GM23338 (cell line): ENCODE data around the gene ZNF469. TPM values are rescaled to one million over a fixed set of nuclear protein-coding genes. Genes with fewer than 3 reads are reported as not detected.

Experiments used
- ATAC-seq: fragments of 200-7000 bp; cut with Tn5 transposase; 3 replicates; pipeline ENCODE4 v1.9.1; 2020
- DNase-seq: peaks from one replicate; pipeline ENCODE4 v3.0.0-alpha.2; 2015; ENCODE audit warnings: low spot score
- H2AFZ ChIP-seq: fragments of 200-600 bp; sonication (generic); 2 replicates; pipeline ENCODE4 v1.8.0; 2016; ENCODE audit warnings: antibody characterized with exemption, mild to moderate bottlenecking, moderate library complexity
- H3F3A ChIP-seq: fragments of 200-600 bp; sonication (generic); replicated peaks from 2 replicates; pipeline ENCODE4 v1.8.0; 2017; ENCODE audit warnings: antibody characterized with exemption, mixed run types, low read depth
- H3K27ac ChIP-seq: fragments of 200-600 bp; sonication (generic); 2 replicates; pipeline ENCODE4 v1.6.1; 2016; ENCODE audit warnings: low read depth
- H3K27me3 ChIP-seq: fragments of 200-600 bp; sonication (generic); 2 replicates; pipeline ENCODE4 v1.8.0; 2016; ENCODE audit warnings: mild to moderate bottlenecking, mixed run types, moderate library complexity; ENCODE audit not compliant: insufficient read depth
- H3K36me3 ChIP-seq: fragments of 200-600 bp; sonication (generic); 2 replicates; pipeline ENCODE4 v1.8.0; 2016; ENCODE audit warnings: mild to moderate bottlenecking; ENCODE audit not compliant: insufficient read depth
- H3K4me1 ChIP-seq: fragments of 200-600 bp; sonication (generic); 2 replicates; pipeline ENCODE4 v1.8.0; 2016; ENCODE audit warnings: mild to moderate bottlenecking, moderate library complexity; ENCODE audit not compliant: insufficient read depth
- H3K4me2 ChIP-seq: fragments of 200-600 bp; sonication (generic); 2 replicates; pipeline ENCODE4 v1.7.1; 2017; ENCODE audit warnings: mixed run types
- H3K4me3 ChIP-seq: fragments of 200-600 bp; sonication (generic); 2 replicates; pipeline ENCODE4 v1.6.1; 2016; ENCODE audit warnings: mixed run types
- H3K79me2 ChIP-seq: fragments of 200-600 bp; sonication (generic); replicated peaks from 2 replicates; pipeline ENCODE4 v1.8.0; 2017; ENCODE audit warnings: mild to moderate bottlenecking; ENCODE audit not compliant: insufficient read depth
- H3K9me2 ChIP-seq: fragments of 200-600 bp; sonication (generic); 2 replicates; pipeline ENCODE4 v1.8.0; 2017; ENCODE audit not compliant: insufficient read depth
- H4K20me1 ChIP-seq: fragments of 200-600 bp; sonication (generic); replicated peaks from 2 replicates; pipeline ENCODE4 v1.8.0; 2017; ENCODE audit warnings: mild to moderate bottlenecking; ENCODE audit not compliant: insufficient read depth
- H3K27ac Mint-ChIP-seq: 2 replicates; pipeline ENCODE4 v1.8.0; 2020; ENCODE audit warnings: inconsistent platforms, mild to moderate bottlenecking, moderate library complexity, mixed read lengths
- H3K27me3 Mint-ChIP-seq: 3 replicates; pipeline ENCODE4 v1.8.0; 2022; ENCODE audit warnings: low read depth, mild to moderate bottlenecking, moderate library complexity, mixed read lengths, inconsistent platforms; ENCODE audit not compliant: insufficient read depth, poor library complexity
- H3K36me3 Mint-ChIP-seq: 3 replicates; pipeline ENCODE4 v1.8.0; 2021; ENCODE audit warnings: low read depth, mild to moderate bottlenecking, inconsistent platforms, moderate library complexity, mixed read lengths
- H3K4me1 Mint-ChIP-seq: 3 replicates; pipeline ENCODE4 v1.8.0; 2020; ENCODE audit warnings: mild to moderate bottlenecking, inconsistent platforms, mixed read lengths
- H3K4me3 Mint-ChIP-seq: 3 replicates; pipeline ENCODE4 v1.8.0; 2021; ENCODE audit warnings: moderate library complexity, mild to moderate bottlenecking, inconsistent platforms, mixed read lengths
- H3K9me3 Mint-ChIP-seq: 3 replicates; pipeline ENCODE4 v1.8.0; 2020; ENCODE audit warnings: moderate library complexity, mild to moderate bottlenecking, inconsistent platforms, mixed read lengths
- CREB1 ChIP-seq: fragments of 250-450 bp; sonication (Bioruptor Pico); IDR thresholded peaks from 2 replicates; pipeline ENCODE4 v1.5.0; 2020; ENCODE audit warnings: low read depth, mild to moderate bottlenecking, moderate library complexity
- EZH2 ChIP-seq: fragments of 200-600 bp; sonication (generic); IDR thresholded peaks from one replicate; pipeline ENCODE4 v1.8.0; 2017; ENCODE audit warnings: antibody characterized with exemption, mild to moderate bottlenecking, low read depth; ENCODE audit not compliant: unreplicated experiment
- JUNB ChIP-seq: IDR thresholded peaks from one replicate; pipeline ENCODE4 v1.6.1; 2016; ENCODE audit warnings: antibody characterized with exemption; ENCODE audit not compliant: unreplicated experiment
- NANOG ChIP-seq: IDR thresholded peaks from 2 replicates; pipeline ENCODE4 v1.6.1; 2016; ENCODE audit warnings: antibody characterized with exemption, borderline replicate concordance
- POLR2AphosphoS5 ChIP-seq: IDR thresholded peaks from 2 replicates; pipeline ENCODE4 v1.6.1; 2016; ENCODE audit warnings: antibody characterized with exemption, low read depth
- STAT1 ChIP-seq: IDR thresholded peaks from one replicate; pipeline ENCODE4 v1.6.1; 2016; ENCODE audit warnings: antibody characterized with exemption; ENCODE audit not compliant: unreplicated experiment
- ZNF114 ChIP-seq: fragments of 250-450 bp; sonication (Bioruptor Pico); IDR thresholded peaks from 2 replicates; pipeline ENCODE4 v1.5.0; 2020; ENCODE audit warnings: mild to moderate bottlenecking, moderate library complexity
- ZNF331 ChIP-seq: fragments of 250-450 bp; sonication (Bioruptor Pico); IDR thresholded peaks from 2 replicates; pipeline ENCODE4 v1.5.0; 2020; ENCODE audit warnings: low read depth, mild to moderate bottlenecking, moderate library complexity
- polyA plus RNA-seq: library from polyadenylated mRNA; unstranded; fragments of >200 nt; fragmentation: Nextera tagmentation; extraction: Ambion mirVana; gene quantifications from 2 replicates; pipeline ENCODE4 v1.2.1, GENCODE V29; 2016
- total RNA-seq: library from RNA; depleted of rRNA; stranded (reverse); fragments of >200 nt; shearing (Covaris generic); gene quantifications from 2 replicates; pipeline ENCODE4 v1.2.3, GENCODE V29; 2014
- TF ChIP-seq, protein P1 (sequence below): IDR thresholded peaks from one replicate; pipeline ENCODE4 v1.6.1; 2018; ENCODE audit warnings: antibody characterized with exemption; ENCODE audit not compliant: unreplicated experiment
- TF ChIP-seq, protein P2 (sequence below), 2 experiments: fragments of 200-600 bp in 1 of 2; sonication (generic) in 1 of 2; conservative IDR thresholded peaks; 2 replicates each; pipeline versions ENCODE4 v1.5.1 to v1.6.1; 2016 to 2017; ENCODE audit warnings: antibody characterized with exemption in 2 of 2, low read depth in 2 of 2, mild to moderate bottlenecking in 2 of 2, moderate library complexity in 1 of 2
- TF ChIP-seq, protein P3 (sequence below): fragments of 250-450 bp; sonication (Bioruptor Pico); IDR thresholded peaks from 2 replicates; pipeline ENCODE4 v1.5.0; 2020; ENCODE audit warnings: mild to moderate bottlenecking, moderate library complexity

Gene ZNF469
- total and polyA plus RNA-seq, 2 experiments from 2014 or later: 0.23 to 1.9 TPM

DNA sequence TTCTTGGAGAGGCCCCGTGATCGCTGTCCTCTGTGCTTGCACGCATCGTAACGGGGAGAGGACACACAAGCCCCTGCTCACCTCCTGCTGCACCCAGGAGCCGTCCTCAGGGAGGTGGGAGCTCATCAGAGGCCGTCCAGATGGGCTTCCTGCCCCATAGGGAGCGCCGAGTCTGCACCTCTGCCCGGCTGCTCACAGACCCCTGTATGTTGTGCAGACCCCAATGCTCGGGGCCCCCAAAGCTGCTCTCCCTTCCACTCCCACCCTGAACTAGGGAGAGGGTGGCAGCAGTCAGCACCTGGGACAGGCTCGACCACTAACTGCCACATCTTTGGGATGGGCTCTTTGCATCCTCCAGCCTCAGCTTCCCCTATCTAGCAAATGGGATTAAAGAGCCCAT lies 4.4 kb upstream of the ZNF469 start:
- H3K36me3 ChIP-seq: no peaks in the 10 kb centered on the region
- H3K4me2 ChIP-seq: no peak overlapping the region
- peaks cover 11% of the 10 kb centered on the region for H3F3A ChIP-seq
- no peak for ATAC-seq
- DNase-seq: no peak
- 0 out of 2 replicates have a peak, but pooled peaks cover under 1% of the 10 kb centered on the region for H3K9me2 ChIP-seq
- peaks cover 11% of the 10 kb centered on the region for H3K27me3 ChIP-seq
- no peak for TF ChIP-seq POLR2AphosphoS5
- TF ChIP-seq NANOG: no peak
- TF ChIP-seq, protein P1, sequence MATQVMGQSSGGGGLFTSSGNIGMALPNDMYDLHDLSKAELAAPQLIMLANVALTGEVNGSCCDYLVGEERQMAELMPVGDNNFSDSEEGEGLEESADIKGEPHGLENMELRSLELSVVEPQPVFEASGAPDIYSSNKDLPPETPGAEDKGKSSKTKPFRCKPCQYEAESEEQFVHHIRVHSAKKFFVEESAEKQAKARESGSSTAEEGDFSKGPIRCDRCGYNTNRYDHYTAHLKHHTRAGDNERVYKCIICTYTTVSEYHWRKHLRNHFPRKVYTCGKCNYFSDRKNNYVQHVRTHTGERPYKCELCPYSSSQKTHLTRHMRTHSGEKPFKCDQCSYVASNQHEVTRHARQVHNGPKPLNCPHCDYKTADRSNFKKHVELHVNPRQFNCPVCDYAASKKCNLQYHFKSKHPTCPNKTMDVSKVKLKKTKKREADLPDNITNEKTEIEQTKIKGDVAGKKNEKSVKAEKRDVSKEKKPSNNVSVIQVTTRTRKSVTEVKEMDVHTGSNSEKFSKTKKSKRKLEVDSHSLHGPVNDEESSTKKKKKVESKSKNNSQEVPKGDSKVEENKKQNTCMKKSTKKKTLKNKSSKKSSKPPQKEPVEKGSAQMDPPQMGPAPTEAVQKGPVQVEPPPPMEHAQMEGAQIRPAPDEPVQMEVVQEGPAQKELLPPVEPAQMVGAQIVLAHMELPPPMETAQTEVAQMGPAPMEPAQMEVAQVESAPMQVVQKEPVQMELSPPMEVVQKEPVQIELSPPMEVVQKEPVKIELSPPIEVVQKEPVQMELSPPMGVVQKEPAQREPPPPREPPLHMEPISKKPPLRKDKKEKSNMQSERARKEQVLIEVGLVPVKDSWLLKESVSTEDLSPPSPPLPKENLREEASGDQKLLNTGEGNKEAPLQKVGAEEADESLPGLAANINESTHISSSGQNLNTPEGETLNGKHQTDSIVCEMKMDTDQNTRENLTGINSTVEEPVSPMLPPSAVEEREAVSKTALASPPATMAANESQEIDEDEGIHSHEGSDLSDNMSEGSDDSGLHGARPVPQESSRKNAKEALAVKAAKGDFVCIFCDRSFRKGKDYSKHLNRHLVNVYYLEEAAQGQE: no peak
- TF ChIP-seq, protein P2, sequence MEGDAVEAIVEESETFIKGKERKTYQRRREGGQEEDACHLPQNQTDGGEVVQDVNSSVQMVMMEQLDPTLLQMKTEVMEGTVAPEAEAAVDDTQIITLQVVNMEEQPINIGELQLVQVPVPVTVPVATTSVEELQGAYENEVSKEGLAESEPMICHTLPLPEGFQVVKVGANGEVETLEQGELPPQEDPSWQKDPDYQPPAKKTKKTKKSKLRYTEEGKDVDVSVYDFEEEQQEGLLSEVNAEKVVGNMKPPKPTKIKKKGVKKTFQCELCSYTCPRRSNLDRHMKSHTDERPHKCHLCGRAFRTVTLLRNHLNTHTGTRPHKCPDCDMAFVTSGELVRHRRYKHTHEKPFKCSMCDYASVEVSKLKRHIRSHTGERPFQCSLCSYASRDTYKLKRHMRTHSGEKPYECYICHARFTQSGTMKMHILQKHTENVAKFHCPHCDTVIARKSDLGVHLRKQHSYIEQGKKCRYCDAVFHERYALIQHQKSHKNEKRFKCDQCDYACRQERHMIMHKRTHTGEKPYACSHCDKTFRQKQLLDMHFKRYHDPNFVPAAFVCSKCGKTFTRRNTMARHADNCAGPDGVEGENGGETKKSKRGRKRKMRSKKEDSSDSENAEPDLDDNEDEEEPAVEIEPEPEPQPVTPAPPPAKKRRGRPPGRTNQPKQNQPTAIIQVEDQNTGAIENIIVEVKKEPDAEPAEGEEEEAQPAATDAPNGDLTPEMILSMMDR (conservative IDR thresholded peaks at IDR 0.05; ENCODE audit: low read depth in 2 of 2): no peak
- TF ChIP-seq, protein P3, sequence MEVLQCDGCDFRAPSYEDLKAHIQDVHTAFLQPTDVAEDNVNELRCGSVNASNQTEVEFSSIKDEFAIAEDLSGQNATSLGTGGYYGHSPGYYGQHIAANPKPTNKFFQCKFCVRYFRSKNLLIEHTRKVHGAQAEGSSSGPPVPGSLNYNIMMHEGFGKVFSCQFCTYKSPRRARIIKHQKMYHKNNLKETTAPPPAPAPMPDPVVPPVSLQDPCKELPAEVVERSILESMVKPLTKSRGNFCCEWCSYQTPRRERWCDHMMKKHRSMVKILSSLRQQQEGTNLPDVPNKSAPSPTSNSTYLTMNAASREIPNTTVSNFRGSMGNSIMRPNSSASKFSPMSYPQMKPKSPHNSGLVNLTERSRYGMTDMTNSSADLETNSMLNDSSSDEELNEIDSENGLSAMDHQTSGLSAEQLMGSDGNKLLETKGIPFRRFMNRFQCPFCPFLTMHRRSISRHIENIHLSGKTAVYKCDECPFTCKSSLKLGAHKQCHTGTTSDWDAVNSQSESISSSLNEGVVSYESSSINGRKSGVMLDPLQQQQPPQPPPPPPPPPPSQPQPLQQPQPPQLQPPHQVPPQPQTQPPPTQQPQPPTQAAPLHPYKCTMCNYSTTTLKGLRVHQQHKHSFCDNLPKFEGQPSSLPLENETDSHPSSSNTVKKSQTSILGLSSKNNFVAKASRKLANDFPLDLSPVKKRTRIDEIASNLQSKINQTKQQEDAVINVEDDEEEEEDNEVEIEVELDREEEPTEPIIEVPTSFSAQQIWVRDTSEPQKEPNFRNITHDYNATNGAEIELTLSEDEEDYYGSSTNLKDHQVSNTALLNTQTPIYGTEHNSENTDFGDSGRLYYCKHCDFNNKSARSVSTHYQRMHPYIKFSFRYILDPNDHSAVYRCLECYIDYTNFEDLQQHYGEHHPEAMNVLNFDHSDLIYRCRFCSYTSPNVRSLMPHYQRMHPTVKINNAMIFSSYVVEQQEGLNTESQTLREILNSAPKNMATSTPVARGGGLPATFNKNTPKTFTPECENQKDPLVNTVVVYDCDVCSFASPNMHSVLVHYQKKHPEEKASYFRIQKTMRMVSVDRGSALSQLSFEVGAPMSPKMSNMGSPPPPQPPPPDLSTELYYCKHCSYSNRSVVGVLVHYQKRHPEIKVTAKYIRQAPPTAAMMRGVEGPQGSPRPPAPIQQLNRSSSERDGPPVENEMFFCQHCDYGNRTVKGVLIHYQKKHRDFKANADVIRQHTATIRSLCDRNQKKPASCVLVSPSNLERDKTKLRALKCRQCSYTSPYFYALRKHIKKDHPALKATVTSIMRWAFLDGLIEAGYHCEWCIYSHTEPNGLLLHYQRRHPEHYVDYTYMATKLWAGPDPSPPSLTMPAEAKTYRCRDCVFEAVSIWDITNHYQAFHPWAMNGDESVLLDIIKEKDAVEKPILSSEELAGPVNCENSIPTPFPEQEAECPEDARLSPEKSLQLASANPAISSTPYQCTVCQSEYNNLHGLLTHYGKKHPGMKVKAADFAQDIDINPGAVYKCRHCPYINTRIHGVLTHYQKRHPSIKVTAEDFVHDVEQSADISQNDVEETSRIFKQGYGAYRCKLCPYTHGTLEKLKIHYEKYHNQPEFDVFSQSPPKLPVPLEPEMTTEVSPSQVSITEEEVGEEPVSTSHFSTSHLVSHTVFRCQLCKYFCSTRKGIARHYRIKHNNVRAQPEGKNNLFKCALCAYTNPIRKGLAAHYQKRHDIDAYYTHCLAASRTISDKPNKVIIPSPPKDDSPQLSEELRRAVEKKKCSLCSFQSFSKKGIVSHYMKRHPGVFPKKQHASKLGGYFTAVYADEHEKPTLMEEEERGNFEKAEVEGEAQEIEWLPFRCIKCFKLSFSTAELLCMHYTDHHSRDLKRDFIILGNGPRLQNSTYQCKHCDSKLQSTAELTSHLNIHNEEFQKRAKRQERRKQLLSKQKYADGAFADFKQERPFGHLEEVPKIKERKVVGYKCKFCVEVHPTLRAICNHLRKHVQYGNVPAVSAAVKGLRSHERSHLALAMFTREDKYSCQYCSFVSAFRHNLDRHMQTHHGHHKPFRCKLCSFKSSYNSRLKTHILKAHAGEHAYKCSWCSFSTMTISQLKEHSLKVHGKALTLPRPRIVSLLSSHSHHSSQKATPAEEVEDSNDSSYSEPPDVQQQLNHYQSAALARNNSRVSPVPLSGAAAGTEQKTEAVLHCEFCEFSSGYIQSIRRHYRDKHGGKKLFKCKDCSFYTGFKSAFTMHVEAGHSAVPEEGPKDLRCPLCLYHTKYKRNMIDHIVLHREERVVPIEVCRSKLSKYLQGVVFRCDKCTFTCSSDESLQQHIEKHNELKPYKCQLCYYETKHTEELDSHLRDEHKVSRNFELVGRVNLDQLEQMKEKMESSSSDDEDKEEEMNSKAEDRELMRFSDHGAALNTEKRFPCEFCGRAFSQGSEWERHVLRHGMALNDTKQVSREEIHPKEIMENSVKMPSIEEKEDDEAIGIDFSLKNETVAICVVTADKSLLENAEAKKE (CRISPR knock-in tag): no peak
- TF ChIP-seq ZNF331 (CRISPR knock-in tag): no peak
- no peak for TF ChIP-seq JUNB
- no peak for TF ChIP-seq CREB1
- TF ChIP-seq ZNF114 (CRISPR knock-in tag): no peak
- no peak for TF ChIP-seq STAT1
- no peak for TF ChIP-seq EZH2
- Mint-ChIP-seq H3K4me1 (peaks cover 6% of the 10 kb centered on the region; the same call in 2 of the 3 replicates), H3K4me3 (no peak overlapping the region), H3K27ac (no peak overlapping the region), H3K9me3 (no peaks in the 10 kb centered on the region; the same call in 2 of the 3 replicates), H3K27me3 (peaks cover 7% of the 10 kb centered on the region), H3K36me3 (no peaks in the 10 kb centered on the region)
- peaks cover 15% of the 10 kb centered on the region for H3K4me1 ChIP-seq
- H3K79me2 ChIP-seq: no peaks in the 10 kb centered on the region
- H2AFZ ChIP-seq: no peak overlapping the region
- H4K20me1 ChIP-seq: no peaks in the 10 kb centered on the region
- no peak overlapping the region for H3K27ac ChIP-seq
- no peak overlapping the region for H3K4me3 ChIP-seq
